Kidney epithelial cell (primary cell): ENCODE measurements around the gene EDN1. TPM values are rescaled to one million over a fixed set of nuclear protein-coding genes. Genes with fewer than 3 reads are reported as not detected.
A peak's percentile ranks its signal among the peaks of the same experiment; 100 is the strongest.
"Not testable (repeated sequence)": the region's sequence is repeated elsewhere in the genome, so short reads cannot be mapped to it uniquely, and the experiment has no call there.

ENCODE experiments used
- DNase-seq: peaks from one replicate; pipeline ENCODE4 v3.0.0-alpha.2; 2010; ENCODE audit warnings: low read depth
- H3K27me3 ChIP-seq: 2 replicates; pipeline ENCODE4 v1.6.0; 2011; ENCODE audit warnings: low read length; ENCODE audit not compliant: control insufficient read depth, insufficient read depth
- H3K36me3 ChIP-seq: 2 replicates; pipeline ENCODE4 v1.5.1; 2011; ENCODE audit warnings: low read length; ENCODE audit not compliant: control insufficient read depth, insufficient read depth
- H3K4me3 ChIP-seq: 2 replicates; pipeline ENCODE4 v1.5.1; 2011; ENCODE audit warnings: low read depth, mild to moderate bottlenecking, control low read depth, low read length
- CTCF ChIP-seq: IDR thresholded peaks from 2 replicates; pipeline ENCODE4 v1.5.1; 2011; ENCODE audit warnings: mild to moderate bottlenecking, moderate library complexity, low read length, control low read depth, inconsistent platforms; ENCODE audit not compliant: insufficient read depth, poor library complexity, severe bottlenecking
- total RNA-seq: library from RNA; depleted of rRNA; stranded (reverse); fragments of >200 nt; gene quantifications from 2 replicates; pipeline ENCODE4 v1.2.3, GENCODE V29; 2015

EDN1 gene
- total RNA-seq, 1 donor from 2014 or later = 59.8 TPM

GRCh38 chr6:12327391-12327790 is 37.2 kb downstream of the EDN1 start:
- no peaks in the 10 kb centered on the region for H3K36me3 ChIP-seq
- no peak overlapping the region for H3K4me3 ChIP-seq
- TF ChIP-seq CTCF = no peak
- DNase-seq = peak; percentile 65
- H3K27me3 ChIP-seq = no peaks in the 10 kb centered on the region

GRCh38 chr6:12327988-12328387 is 37.8 kb downstream of the EDN1 start:
- TF ChIP-seq CTCF = no peak
- DNase-seq = no peak
- H3K4me3 ChIP-seq = no peak overlapping the region
- no peaks in the 10 kb centered on the region for H3K36me3 ChIP-seq
- H3K27me3 ChIP-seq = no peaks in the 10 kb centered on the region

GRCh38 chr6:12328701-12329100 is 38.5 kb downstream of the EDN1 start:
- Histone ChIP-seq H3K27me3 (no peaks in the 10 kb centered on the region), H3K36me3 (no peaks in the 10 kb centered on the region), H3K4me3 (no peak overlapping the region)
- no peak for TF ChIP-seq CTCF
- no peak for DNase-seq

GRCh38 chr6:12331474-12331873 is 41.3 kb downstream of the EDN1 start:
- H3K36me3 ChIP-seq = no peaks in the 10 kb centered on the region
- H3K4me3 ChIP-seq = no peak overlapping the region
- no peak for DNase-seq
- no peaks in the 10 kb centered on the region for H3K27me3 ChIP-seq
- TF ChIP-seq CTCF = no peak

GRCh38 chr6:12331951-12332749 is 42.0 kb downstream of the EDN1 start:
- TF ChIP-seq CTCF = no peak
- no peak for DNase-seq
- Histone ChIP-seq H3K36me3 (no peaks in the 10 kb centered on the region), H3K27me3 (no peaks in the 10 kb centered on the region), H3K4me3 (no peak overlapping the region)

GRCh38 chr6:12332750-12333079 is 42.6 kb downstream of the EDN1 start:
- DNase-seq, H3K4me3 ChIP-seq, H3K27me3 ChIP-seq, H3K36me3 ChIP-seq: not testable (repeated sequence)
